GM12892 (cell line): ENCODE results near the gene OR2H2. TPM values are rescaled to one million over a fixed set of nuclear protein-coding genes. Genes with fewer than 3 reads are reported as not detected.
A peak's percentile ranks its signal among the peaks of the same experiment; 100 is the strongest.

Experiments
- DNase-seq: peaks from one replicate; pipeline ENCODE4 v3.0.0; 2011; ENCODE audit not compliant: insufficient read length
- FAIRE-seq: peaks from 2 replicates; lab custom pipeline; 2011; peaks lifted over from hg19 to GRCh38; lab: Jason Lieb, UNC
- POLR2A ChIP-seq: IDR thresholded peaks from 2 replicates; pipeline ENCODE4 v1.6.1; 2011; ENCODE audit warnings: low read depth, low read length, control low read depth
- POLR2AphosphoS5 ChIP-seq: IDR thresholded peaks from 2 replicates; pipeline ENCODE4 v1.6.1; 2011; ENCODE audit warnings: low read depth, low read length, control low read depth
- TAF1 ChIP-seq: IDR thresholded peaks from 2 replicates; pipeline ENCODE4 v1.6.1; 2011; ENCODE audit warnings: low read depth, mild to moderate bottlenecking, control low read depth, low read length, borderline replicate concordance
- polyA plus RNA-seq: library from polyadenylated mRNA; unstranded; fragments of >200 nt; gene quantifications from one replicate; pipeline ENCODE4 v1.2.1, GENCODE V29; 2012; ENCODE audit warnings: missing spikeins, inconsistent platforms; ENCODE audit not compliant: missing spikeins

Gene OR2H2
- polyA plus RNA-seq, result not detected

GRCh38 chr6:29584821-29585220 lies at the start of gene OR2H2:
Gene OR2H2 (plus strand): TSS chr6:29585121. CDS start chr6:29587945, 2,824 bp downstream.
- DNase-seq, result no peak
- no peak for TF ChIP-seq TAF1
- no peak for TF ChIP-seq POLR2AphosphoS5
- TF ChIP-seq POLR2A, result no peak
- FAIRE-seq, result no peak

- DNase-seq (no peak), FAIRE-seq (no peak)
- TF ChIP-seq TAF1, result no peak
- TF ChIP-seq POLR2A, result no peak
- TF ChIP-seq POLR2AphosphoS5, result no peak
Observed at GRCh38 chr6:29537714-29538403, 47.1 kb upstream of the OR2H2 start.

GRCh38 chr6:29547573-29547972 lies 37.3 kb upstream of the OR2H2 start:
- TF ChIP-seq TAF1 (no peak), POLR2AphosphoS5 (no peak), POLR2A (no peak)
- FAIRE-seq, result no peak
- DNase-seq, result no peak

GRCh38 chr6:29552512-29553051 lies 32.3 kb upstream of the OR2H2 start:
- TF ChIP-seq TAF1, result no peak
- TF ChIP-seq POLR2A, result no peak
- no peak for TF ChIP-seq POLR2AphosphoS5
- FAIRE-seq (peak; percentile 58), DNase-seq (no peak)

- no peak for DNase-seq
- no peak for TF ChIP-seq TAF1
- TF ChIP-seq POLR2A, result no peak
- no peak for TF ChIP-seq POLR2AphosphoS5
- FAIRE-seq, result peak; percentile 46
Observed at GRCh38 chr6:29553268-29554057, 31.5 kb upstream of the OR2H2 start.

GRCh38 chr6:29554764-29555163 lies 30.2 kb upstream of the OR2H2 start:
- TF ChIP-seq TAF1, result no peak
- no peak for TF ChIP-seq POLR2AphosphoS5
- TF ChIP-seq POLR2A, result no peak
- DNase-seq (no peak), FAIRE-seq (no peak)

GRCh38 chr6:29557320-29557719 lies 27.6 kb upstream of the OR2H2 start:
- DNase-seq, result no peak
- FAIRE-seq, result no peak
- TF ChIP-seq POLR2A (no peak), POLR2AphosphoS5 (no peak), TAF1 (no peak)

GRCh38 chr6:29558439-29559079 lies 26.4 kb upstream of the OR2H2 start:
- FAIRE-seq (no peak), DNase-seq (no peak)
- no peak for TF ChIP-seq POLR2AphosphoS5
- no peak for TF ChIP-seq TAF1
- TF ChIP-seq POLR2A, result no peak

- DNase-seq, result no peak
- TF ChIP-seq TAF1 (no peak), POLR2AphosphoS5 (0 out of 2 replicates have a peak, but pooled peaks have one; percentile 36), POLR2A (0 out of 2 replicates have a peak, but pooled peaks have one; percentile 46)
- peak; percentile 36 for FAIRE-seq
Observed at GRCh38 chr6:29559524-29560287, 25.2 kb upstream of the OR2H2 start, which contains the start of gene UBD. Gene UBD (minus strand): TSS chr6:29559732. CDS start chr6:29559701, 31 bp downstream.

GRCh38 chr6:29561091-29561490 lies 23.8 kb upstream of the OR2H2 start:
- TF ChIP-seq POLR2AphosphoS5 (no peak), TAF1 (no peak), POLR2A (no peak)

GRCh38 chr6:29561606-29562181 lies 23.2 kb upstream of the OR2H2 start:
- no peak for DNase-seq
- FAIRE-seq, result no peak

More at GRCh38 chr6:29561091-29561490, 23.8 kb upstream of the OR2H2 start:
- no peak for FAIRE-seq
- DNase-seq, result no peak

GRCh38 chr6:29563435-29563965 lies 21.4 kb upstream of the OR2H2 start:
- peak; percentile 33 for FAIRE-seq
- no peak for TF ChIP-seq TAF1
- no peak for TF ChIP-seq POLR2AphosphoS5
- TF ChIP-seq POLR2A, result no peak
- DNase-seq, result no peak

More at GRCh38 chr6:29561606-29562181, 23.2 kb upstream of the OR2H2 start:
- TF ChIP-seq POLR2A (no peak), TAF1 (no peak), POLR2AphosphoS5 (no peak)
